Naive thymus-derived CD4-positive, alpha-beta T cell (primary cell): Measurements from ENCODE around the gene ZNHIT1. TPM values are rescaled to one million over a fixed set of nuclear protein-coding genes. Genes with fewer than 3 reads are reported as not detected.

Experiments used
- ATAC-seq: fragments of 150-1000 bp; cut with Tn5 transposase; 2 replicates; pipeline ENCODE4 v1.10.0; 2021; ENCODE audit warnings: mild to moderate bottlenecking, moderate library complexity
- CTCF ChIA-PET: fragments of 350-600 bp; sonication (Branson Sonifier 250); formaldehyde crosslinking; loops from one replicate; lab custom pipeline; 2021; ENCODE audit warnings: antibody characterized with exemption; lab: Charles Lee
- POLR2A ChIA-PET: fragments of 350-600 bp; sonication (Branson Sonifier 250); formaldehyde crosslinking; loops from one replicate; lab custom pipeline; 2021; ENCODE audit warnings: antibody characterized with exemption, inconsistent platforms; lab: Charles Lee
- DNase-seq, 9 donors: peaks; one replicate each; pipeline versions ENCODE4 v3.0.0 to v3.0.0-alpha.2; 2020 to 2022; ENCODE audit warnings: mixed read lengths in 1 of 9
- H3K27ac ChIP-seq: one replicate; pipeline ENCODE4 v1.7.0; 2013; ENCODE audit warnings: mild to moderate bottlenecking, low read depth, low read length, moderate library complexity
- H3K27me3 ChIP-seq, 2 donors: one replicate each; pipeline ENCODE4 v1.7.0; 2013; ENCODE audit warnings: low read length in 2 of 2, mild to moderate bottlenecking in 2 of 2, moderate library complexity in 2 of 2; ENCODE audit not compliant: control insufficient read depth in 2 of 2, insufficient read depth in 2 of 2
- H3K36me3 ChIP-seq, 3 experiments: 1 replicate in 2 of 3; 2 replicates in 1 of 3; pipeline ENCODE4 v1.7.0; 2013; ENCODE audit warnings: low read length in 3 of 3, mild to moderate bottlenecking in 3 of 3, moderate library complexity in 1 of 3; ENCODE audit not compliant: insufficient read depth in 3 of 3, control insufficient read depth in 2 of 3
- H3K4me1 ChIP-seq, 2 donors: one replicate each; pipeline ENCODE4 v1.7.0; 2013; ENCODE audit warnings: low read length in 2 of 2, mild to moderate bottlenecking in 2 of 2, moderate library complexity in 1 of 2; ENCODE audit not compliant: control insufficient read depth in 2 of 2, insufficient read depth in 2 of 2
- H3K4me3 ChIP-seq: 2 replicates; pipeline ENCODE4 v1.7.0; 2013; ENCODE audit warnings: mild to moderate bottlenecking, low read length
- H3K9me3 ChIP-seq, 3 experiments: 1 replicate in 2 of 3; 2 replicates in 1 of 3; pipeline ENCODE4 v1.7.0; 2013; ENCODE audit warnings: low read length in 3 of 3; ENCODE audit not compliant: control insufficient read depth in 2 of 3
- H3K27ac Mint-ChIP-seq, 9 donors: one replicate each; pipeline ENCODE4 v1.8.0; 2020 to 2022; ENCODE audit warnings: mixed read lengths in 9 of 9, mild to moderate bottlenecking in 8 of 9, moderate library complexity in 5 of 9, inconsistent platforms in 2 of 9
- H3K27me3 Mint-ChIP-seq, 5 donors: one replicate each; pipeline ENCODE4 v1.8.0; 2021 to 2022; ENCODE audit warnings: mixed read lengths in 5 of 5, mild to moderate bottlenecking in 1 of 5
- H3K36me3 Mint-ChIP-seq, 5 donors: one replicate each; pipeline ENCODE4 v1.8.0; 2020 to 2022; ENCODE audit warnings: mixed read lengths in 5 of 5, mild to moderate bottlenecking in 3 of 5, inconsistent platforms in 1 of 5
- H3K4me1 Mint-ChIP-seq, 7 donors: one replicate each; pipeline ENCODE4 v1.8.0; 2020 to 2022; ENCODE audit warnings: mixed read lengths in 7 of 7, mild to moderate bottlenecking in 3 of 7, inconsistent platforms in 1 of 7
- H3K4me3 Mint-ChIP-seq, 10 donors: one replicate each; pipeline ENCODE4 v1.8.0; 2020 to 2022; ENCODE audit warnings: mild to moderate bottlenecking in 10 of 10, mixed read lengths in 10 of 10, moderate library complexity in 6 of 10, inconsistent platforms in 2 of 10
- H3K9me3 Mint-ChIP-seq, 11 donors: one replicate each; pipeline ENCODE4 v1.8.0; 2020 to 2022; ENCODE audit warnings: mixed read lengths in 11 of 11, mild to moderate bottlenecking in 4 of 11, inconsistent platforms in 1 of 11, moderate library complexity in 1 of 11
- intact Hi-C, 2 donors: fragments of 100-400 bp; cut with micrococcal nuclease; formaldehyde crosslinking; loops; one replicate each; pipeline ENCODE4 v1.15.1; 2023
- polyA plus RNA-seq, 2 donors: library from polyadenylated mRNA; unstranded; fragments of 300-500 nt; fragmentation: Illumina TruSeq; gene quantifications; one replicate each; pipeline ENCODE4 v1.2.3, GENCODE V29; 2021
- total RNA-seq, 6 experiments: library from RNA in 5 of 6; stranded (reverse) in 5 of 6; gene quantifications; 1 replicate in 5 of 6; 2 replicates in 1 of 6; pipeline ENCODE4 v1.2.3 and lab custom pipeline; 2021 to 2026

ZNHIT1 gene
- total and polyA plus RNA-seq, 7 experiments from 2014 or later, result 32.1 to 72.1 (median 39.9) TPM

GRCh38 chr7:101232141-101232850, 14.3 kb downstream of the ZNHIT1 start:
- Histone ChIP-seq H3K27ac (no peak overlapping the region), H3K36me3 (peaks cover 0 to 42% (median 0%) of the 10 kb centered on the region in 3 experiments), H3K4me3 (no peak overlapping the region), H3K9me3 (no peaks in the 10 kb centered on the region), H3K27me3 (no peaks in the 10 kb centered on the region), H3K4me1 (no peaks in the 10 kb centered on the region)
- ATAC-seq, result no peak
- Mint-ChIP-seq H3K4me3 (no peak overlapping the region), H3K9me3 (no peaks in the 10 kb centered on the region), H3K4me1 (peaks cover 0 to 7% (median 5%) of the 10 kb centered on the region in 7 donors), H3K36me3 (peaks cover 0 to 7% (median 3%) of the 10 kb centered on the region in 5 donors), H3K27ac (peak overlapping the region in 1 of 9 donors; percentile 21), H3K27me3 (no peaks in the 10 kb centered on the region)
- intact Hi-C loops, result no loop called here
- POLR2A ChIA-PET, result no interaction called here
- CTCF ChIA-PET, result no interaction called here
- DNase-seq, result no peak

GRCh38 chr7:101233907-101234547, 16.1 kb downstream of the ZNHIT1 start:
- Mint-ChIP-seq H3K27ac (no peak overlapping the region), H3K36me3 (peaks cover 0 to 6% (median 3%) of the 10 kb centered on the region in 5 donors), H3K4me3 (no peak overlapping the region), H3K9me3 (no peaks in the 10 kb centered on the region), H3K4me1 (peaks cover 0 to 11% (median 5%) of the 10 kb centered on the region in 7 donors), H3K27me3 (no peaks in the 10 kb centered on the region)
- Histone ChIP-seq H3K36me3 (peaks cover 0 to 48% (median 0%) of the 10 kb centered on the region in 3 experiments), H3K9me3 (no peaks in the 10 kb centered on the region), H3K4me1 (no peaks in the 10 kb centered on the region), H3K27me3 (no peaks in the 10 kb centered on the region), H3K27ac (no peak overlapping the region), H3K4me3 (no peak overlapping the region)
- intact Hi-C loops, result no loop called here
- no peak for DNase-seq
- no peak for ATAC-seq
- CTCF ChIA-PET, result interaction anchor here (0.6 to 1.1 kb wide), 3 partner anchors 10 to 51 kb away, joined by 3 to 7 read pairs (median 4); no protein-coding TSS in a partner anchor
- POLR2A ChIA-PET, result no interaction called here

GRCh38 chr7:101234636-101235035, 16.7 kb downstream of the ZNHIT1 start:
- no peak overlapping the region for H3K27ac Mint-ChIP-seq

GRCh38 chr7:101235050-101235449, 17.1 kb downstream of the ZNHIT1 start:
- Histone ChIP-seq H3K27ac (no peak overlapping the region), H3K4me3 (no peak overlapping the region), H3K36me3 (peaks cover 0 to 53% (median 6%) of the 10 kb centered on the region in 3 experiments), H3K27me3 (no peaks in the 10 kb centered on the region), H3K4me1 (no peaks in the 10 kb centered on the region), H3K9me3 (no peaks in the 10 kb centered on the region)
- CTCF ChIA-PET, result interaction anchor here (1.0 to 1.1 kb wide), 2 partner anchors 8 to 39 kb away, joined by 4 read pairs; no protein-coding TSS in a partner anchor
- DNase-seq (no peak), ATAC-seq (no peak)
- Mint-ChIP-seq H3K4me1 (peaks cover 0 to 11% (median 5%) of the 10 kb centered on the region in 7 donors), H3K9me3 (no peaks in the 10 kb centered on the region), H3K4me3 (no peak overlapping the region), H3K36me3 (peaks cover 0 to 5% (median 3%) of the 10 kb centered on the region in 5 donors), H3K27me3 (no peaks in the 10 kb centered on the region), H3K27ac (no peak overlapping the region)
- intact Hi-C loops, result no loop called here
- POLR2A ChIA-PET, result no interaction called here

More at GRCh38 chr7:101234636-101235035, 16.7 kb downstream of the ZNHIT1 start:
- H3K4me3 ChIP-seq, result no peak overlapping the region
- ATAC-seq (no peak), DNase-seq (no peak)
- no peaks in the 10 kb centered on the region for H3K4me1 ChIP-seq
- intact Hi-C loops, result no loop called here
- ChIA-PET POLR2A (no interaction called here), CTCF (interaction anchor here (0.9 to 1.1 kb wide), 3 partner anchors 9 to 39 kb away, joined by 3 to 4 read pairs (median 4); no protein-coding TSS in a partner anchor)
- no peak overlapping the region for H3K4me3 Mint-ChIP-seq
- peaks cover 0 to 49% (median 2%) of the 10 kb centered on the region in 3 experiments for H3K36me3 ChIP-seq
- no peak overlapping the region for H3K27ac ChIP-seq
- peaks cover 0 to 11% (median 5%) of the 10 kb centered on the region in 7 donors for H3K4me1 Mint-ChIP-seq
- no peaks in the 10 kb centered on the region for H3K27me3 Mint-ChIP-seq
- no peaks in the 10 kb centered on the region for H3K9me3 ChIP-seq
- no peaks in the 10 kb centered on the region for H3K27me3 ChIP-seq
- peaks cover 0 to 5% (median 3%) of the 10 kb centered on the region in 5 donors for H3K36me3 Mint-ChIP-seq
- H3K9me3 Mint-ChIP-seq, result no peaks in the 10 kb centered on the region

GRCh38 chr7:101235522-101235921, 17.6 kb downstream of the ZNHIT1 start:
- no peaks in the 10 kb centered on the region for H3K27me3 Mint-ChIP-seq
- no peaks in the 10 kb centered on the region for H3K4me1 ChIP-seq
- H3K27ac ChIP-seq, result no peak overlapping the region
- peaks cover 0 to 56% (median 10%) of the 10 kb centered on the region in 3 experiments for H3K36me3 ChIP-seq
- H3K9me3 Mint-ChIP-seq, result no peaks in the 10 kb centered on the region
- H3K9me3 ChIP-seq, result no peaks in the 10 kb centered on the region
- no peaks in the 10 kb centered on the region for H3K27me3 ChIP-seq
- CTCF ChIA-PET, result interaction anchor here (1.0 to 1.1 kb wide), 2 partner anchors 8 to 40 kb away, joined by 4 read pairs; no protein-coding TSS in a partner anchor
- intact Hi-C loops, result no loop called here
- H3K27ac Mint-ChIP-seq, result no peak overlapping the region
- ATAC-seq (no peak), DNase-seq (no peak)
- peaks cover 0 to 4% (median 3%) of the 10 kb centered on the region in 5 donors for H3K36me3 Mint-ChIP-seq
- POLR2A ChIA-PET, result no interaction called here
- H3K4me3 Mint-ChIP-seq, result no peak overlapping the region
- no peak overlapping the region for H3K4me3 ChIP-seq
- peaks cover 0 to 8% (median 3%) of the 10 kb centered on the region in 7 donors for H3K4me1 Mint-ChIP-seq

GRCh38 chr7:101236292-101236835, 18.4 kb downstream of the ZNHIT1 start:
- Histone ChIP-seq H3K27me3 (no peaks in the 10 kb centered on the region), H3K4me1 (no peaks in the 10 kb centered on the region), H3K4me3 (no peak overlapping the region), H3K9me3 (no peaks in the 10 kb centered on the region), H3K36me3 (peaks cover 0 to 55% (median 12%) of the 10 kb centered on the region in 3 experiments), H3K27ac (no peak overlapping the region)
- no peaks in the 10 kb centered on the region for H3K9me3 Mint-ChIP-seq
- ChIA-PET POLR2A (no interaction called here), CTCF (no interaction called here)
- no peak overlapping the region for H3K4me3 Mint-ChIP-seq
- peaks cover 0 to 4% (median 0%) of the 10 kb centered on the region in 5 donors for H3K36me3 Mint-ChIP-seq
- DNase-seq (no peak), ATAC-seq (no peak)
- peaks cover 0 to 10% (median 0%) of the 10 kb centered on the region in 7 donors for H3K4me1 Mint-ChIP-seq
- peak overlapping the region in 1 of 9 donors; percentile 36 for H3K27ac Mint-ChIP-seq
- intact Hi-C loops, result no loop called here
- H3K27me3 Mint-ChIP-seq, result no peaks in the 10 kb centered on the region
